Measurements from ENCODE around the gene CMIP.

Gene CMIP

DNA sequence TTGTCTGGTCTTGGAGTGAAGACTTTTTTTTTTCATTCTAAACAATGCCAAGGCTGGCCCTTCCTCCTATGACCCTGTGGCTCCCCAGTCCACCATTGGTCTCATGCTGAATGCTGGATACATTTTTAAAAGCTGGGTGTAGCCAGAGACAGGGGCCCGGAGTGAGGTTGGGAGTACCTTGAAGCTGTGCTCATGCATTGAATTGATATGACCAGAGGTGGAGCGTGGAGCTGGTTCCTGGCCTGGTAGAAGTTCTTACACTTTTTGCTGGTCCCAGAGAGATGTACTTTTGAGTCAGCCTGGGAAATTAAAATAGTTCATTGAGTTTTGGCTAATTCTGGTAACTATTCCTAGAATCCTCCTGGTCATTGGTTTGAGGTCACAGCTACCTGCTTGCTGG is 83.6 kb downstream of the CMIP start:
- Histone ChIP-seq H3K9ac (no peak overlapping the region), H3K27ac (no peak overlapping the region), H3K4me1 (peaks cover 0 to 49% (median 24%) of the 10 kb centered on the region in 10 experiments; a peak in 16 of 20 replicates), H3K9me3 (replicated peaks in 1 of 11) (peaks cover 0 to 10% (median 0%) of the 10 kb centered on the region in 11 experiments; a peak in 6 of 22 replicates), H3K4me3 (no peak overlapping the region), H3K27me3 (no peaks in the 10 kb centered on the region), H4K20me1 (peaks cover 99 to 100% (median 100%) of the 10 kb centered on the region in 11 experiments), H3K4me2 (no peak overlapping the region), H3K36me3 (peaks cover 34 to 97% (median 53%) of the 10 kb centered on the region in 11 experiments)
- no peak for TF ChIP-seq Cebpa-rat (IDR thresholded peaks at IDR 0.05)

DNA sequence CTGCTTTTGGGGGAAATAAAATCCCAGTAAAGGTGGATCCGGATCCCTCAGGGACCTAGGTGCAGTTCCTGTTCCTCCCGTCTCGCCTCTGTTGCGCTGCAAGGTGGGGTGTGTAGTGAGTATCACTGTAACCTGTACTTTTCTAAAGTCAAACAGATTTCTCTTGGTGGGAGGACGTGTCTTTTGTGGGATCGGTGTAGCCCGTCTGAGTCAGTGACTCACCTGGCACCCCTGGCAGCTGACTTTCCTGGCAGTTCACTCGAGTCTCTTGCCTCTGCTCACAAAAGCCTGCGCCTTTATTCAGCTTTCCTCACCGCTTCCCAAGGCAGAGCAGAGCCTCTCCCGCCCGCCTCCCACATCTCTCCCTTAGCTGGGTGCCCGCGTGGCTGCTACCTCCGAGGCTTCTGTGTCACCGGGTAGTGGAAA is 85.7 kb downstream of the CMIP start:
- Histone ChIP-seq H3K27ac (no peak overlapping the region), H3K27me3 (no peaks in the 10 kb centered on the region), H3K4me2 (peak overlapping the region in 1 of 11 experiments; percentile 2; a peak in 1 of 22 replicates), H4K20me1 (peaks cover 99 to 100% (median 100%) of the 10 kb centered on the region in 11 experiments), H3K4me1 (peaks cover 0 to 38% (median 26%) of the 10 kb centered on the region in 10 experiments; a peak in 15 of 20 replicates), H3K9me3 (replicated peaks in 1 of 11) (peaks cover 0 to 10% (median 0%) of the 10 kb centered on the region in 11 experiments; a peak in 6 of 22 replicates), H3K36me3 (peaks cover 19 to 83% (median 35%) of the 10 kb centered on the region in 11 experiments; a peak in 21 of 22 replicates), H3K9ac (0 out of 22 replicates have a peak overlapping the region, but pooled peaks of 1 of the 11 experiments have one; percentile 32), H3K4me3 (no peak overlapping the region)
- no peak for TF ChIP-seq Cebpa-rat (IDR thresholded peaks at IDR 0.05)

DNA sequence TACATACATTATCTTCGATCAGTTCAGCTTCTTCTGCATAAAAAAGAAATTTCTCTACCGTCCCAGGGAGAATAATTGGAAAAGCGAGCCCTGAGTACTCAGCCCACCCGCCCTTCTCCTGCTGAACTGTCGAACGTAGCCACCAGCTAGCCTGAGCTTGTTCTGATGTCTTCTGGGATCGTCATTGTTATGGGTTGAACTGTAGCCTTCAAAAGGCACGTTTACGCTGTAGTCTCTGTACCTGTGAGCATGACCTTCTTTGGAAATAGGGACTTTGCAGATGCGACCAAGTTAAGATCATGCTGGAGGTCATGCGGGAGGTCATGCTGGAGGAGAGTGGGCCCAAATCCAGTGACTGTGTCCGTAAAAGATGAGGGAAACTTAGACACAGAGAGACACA is 86.2 kb downstream of the CMIP start:
- H3K4me1 ChIP-seq = peaks cover 0 to 42% (median 26%) of the 10 kb centered on the region in 10 experiments; a peak in 15 of 20 replicates
- 0 out of 22 replicates have a peak overlapping the region, but pooled peaks of 1 of the 11 experiments have one; percentile 7 for H3K4me2 ChIP-seq
- peaks cover 0 to 10% (median 0%) of the 10 kb centered on the region in 11 experiments; a peak in 6 of 22 replicates for H3K9me3 ChIP-seq (replicated peaks in 1 of 11)
- H3K27me3 ChIP-seq = no peaks in the 10 kb centered on the region
- H4K20me1 ChIP-seq = peaks cover 99 to 100% (median 100%) of the 10 kb centered on the region in 11 experiments
- H3K4me3 ChIP-seq = no peak overlapping the region
- H3K9ac ChIP-seq = 0 out of 22 replicates have a peak overlapping the region, but pooled peaks of 1 of the 11 experiments have one; percentile 32
- no peak for TF ChIP-seq Cebpa-rat (IDR thresholded peaks at IDR 0.05)
- peaks cover 18 to 84% (median 35%) of the 10 kb centered on the region in 11 experiments for H3K36me3 ChIP-seq
- H3K27ac ChIP-seq = 0 out of 22 replicates have a peak overlapping the region, but pooled peaks of 1 of the 11 experiments have one; percentile 28

DNA sequence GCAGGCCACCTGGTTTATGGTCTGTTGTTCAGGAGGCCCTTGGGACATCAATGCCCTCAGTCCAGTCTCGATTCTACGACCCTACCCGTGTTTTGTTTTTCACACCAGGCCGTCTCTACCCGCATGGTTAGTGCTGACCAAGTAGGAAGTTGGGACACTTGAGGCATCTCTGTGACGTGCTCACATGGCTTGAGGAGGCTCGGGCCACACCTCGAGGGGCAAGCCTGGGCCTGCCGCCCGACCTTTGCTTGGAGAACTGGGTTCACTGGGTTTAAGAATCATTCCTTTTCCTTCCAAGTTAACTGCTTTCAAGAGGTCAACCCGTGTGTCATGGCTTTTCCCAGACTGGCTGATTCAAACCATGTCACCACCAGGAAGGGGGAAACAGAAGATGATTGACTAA is 86.8 kb downstream of the CMIP start:
- H3K9me3 ChIP-seq (replicated peaks in 1 of 11) = peaks cover 0 to 10% (median 0%) of the 10 kb centered on the region in 11 experiments; a peak in 6 of 22 replicates
- H3K9ac ChIP-seq = no peak overlapping the region
- TF ChIP-seq Cebpa-rat (IDR thresholded peaks at IDR 0.05) = no peak
- H3K27ac ChIP-seq = 0 out of 22 replicates have a peak overlapping the region, but pooled peaks of 1 of the 11 experiments have one; percentile 28
- H3K4me3 ChIP-seq = no peak overlapping the region
- peaks cover 4 to 46% (median 26%) of the 10 kb centered on the region in 10 experiments; a peak in 16 of 20 replicates for H3K4me1 ChIP-seq
- no peaks in the 10 kb centered on the region for H3K27me3 ChIP-seq
- H3K4me2 ChIP-seq = 0 out of 22 replicates have a peak overlapping the region, but pooled peaks of 2 of the 11 experiments have one; percentile 4 to 15
- H4K20me1 ChIP-seq = peaks cover 99 to 100% (median 100%) of the 10 kb centered on the region in 11 experiments
- H3K36me3 ChIP-seq = peaks cover 21 to 84% (median 38%) of the 10 kb centered on the region in 11 experiments

DNA sequence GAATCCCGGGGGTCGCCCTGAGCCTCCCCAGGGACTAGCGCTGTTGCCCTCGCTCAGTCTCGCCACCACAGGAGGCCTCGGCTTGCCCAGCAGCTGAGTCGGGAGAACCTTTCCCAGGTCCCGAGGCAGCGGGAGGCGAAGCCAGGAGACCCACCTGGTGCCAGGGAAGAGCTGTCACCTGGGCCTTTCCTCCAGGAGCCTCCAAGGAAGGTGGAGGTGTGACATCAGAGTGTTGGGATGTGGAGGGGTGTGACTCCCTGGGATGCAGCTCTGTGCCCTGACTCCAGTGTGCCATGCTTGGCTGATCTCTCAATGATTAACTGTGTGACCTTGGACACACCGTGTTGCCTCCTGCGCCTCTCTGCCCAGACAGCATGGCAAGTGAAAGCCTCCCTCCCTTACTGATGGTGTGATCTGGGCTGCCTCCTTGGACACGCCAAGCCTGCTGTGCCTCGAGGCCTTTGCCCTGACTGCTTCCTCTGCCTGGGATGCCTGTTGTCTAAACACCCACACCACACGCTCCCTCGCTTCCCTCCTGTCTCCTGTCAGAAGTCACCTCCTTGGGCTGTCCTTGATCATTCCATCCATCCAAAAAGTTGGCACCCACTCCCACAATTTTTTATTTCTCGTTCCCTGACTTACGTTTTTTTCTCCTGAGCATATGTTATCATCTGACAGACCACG is 88.0 kb downstream of the CMIP start:
- H3K4me1 ChIP-seq = peaks cover 14 to 51% (median 30%) of the 10 kb centered on the region in 10 experiments; a peak in 17 of 20 replicates
- H3K4me2 ChIP-seq = no peak overlapping the region
- H4K20me1 ChIP-seq = peaks cover 100% of the 10 kb centered on the region in 11 experiments
- peaks cover 17 to 82% (median 36%) of the 10 kb centered on the region in 11 experiments; a peak in 19 of 22 replicates for H3K36me3 ChIP-seq
- no peaks in the 10 kb centered on the region for H3K27me3 ChIP-seq
- H3K9ac ChIP-seq = no peak overlapping the region
- no peak for TF ChIP-seq Cebpa-rat (IDR thresholded peaks at IDR 0.05)
- H3K4me3 ChIP-seq = no peak overlapping the region
- H3K9me3 ChIP-seq (replicated peaks in 1 of 11) = no peaks in the 10 kb centered on the region; a peak in 1 of 22 replicates
- no peak overlapping the region for H3K27ac ChIP-seq

DNA sequence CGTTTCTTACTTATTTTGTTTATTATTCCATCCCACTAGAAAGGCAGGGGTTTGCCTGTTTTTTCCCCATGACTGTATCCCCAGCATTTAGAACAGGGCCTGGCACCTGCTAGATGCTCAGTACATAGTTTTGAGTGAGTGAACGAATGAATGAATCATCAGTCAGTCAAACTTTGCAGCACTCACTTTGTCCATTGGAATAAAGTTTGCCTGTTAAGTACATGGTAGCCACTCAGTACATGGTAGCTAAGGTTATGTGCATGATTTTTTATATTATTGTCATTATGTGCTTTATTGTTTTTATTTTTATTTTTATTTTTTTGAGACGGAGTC is 88.5 kb downstream of the CMIP start:
- Histone ChIP-seq H3K27ac (no peak overlapping the region), H3K4me2 (no peak overlapping the region), H3K9me3 (replicated peaks in 1 of 11) (no peaks in the 10 kb centered on the region; a peak in 1 of 22 replicates), H3K36me3 (peaks cover 17 to 82% (median 36%) of the 10 kb centered on the region in 11 experiments; a peak in 19 of 22 replicates), H3K4me3 (no peak overlapping the region), H3K27me3 (no peaks in the 10 kb centered on the region), H3K9ac (no peak overlapping the region), H4K20me1 (peaks cover 100% of the 10 kb centered on the region in 11 experiments), H3K4me1 (peaks cover 19 to 56% (median 35%) of the 10 kb centered on the region in 10 experiments; a peak in 19 of 20 replicates)
- no peak for TF ChIP-seq Cebpa-rat (IDR thresholded peaks at IDR 0.05)

DNA sequence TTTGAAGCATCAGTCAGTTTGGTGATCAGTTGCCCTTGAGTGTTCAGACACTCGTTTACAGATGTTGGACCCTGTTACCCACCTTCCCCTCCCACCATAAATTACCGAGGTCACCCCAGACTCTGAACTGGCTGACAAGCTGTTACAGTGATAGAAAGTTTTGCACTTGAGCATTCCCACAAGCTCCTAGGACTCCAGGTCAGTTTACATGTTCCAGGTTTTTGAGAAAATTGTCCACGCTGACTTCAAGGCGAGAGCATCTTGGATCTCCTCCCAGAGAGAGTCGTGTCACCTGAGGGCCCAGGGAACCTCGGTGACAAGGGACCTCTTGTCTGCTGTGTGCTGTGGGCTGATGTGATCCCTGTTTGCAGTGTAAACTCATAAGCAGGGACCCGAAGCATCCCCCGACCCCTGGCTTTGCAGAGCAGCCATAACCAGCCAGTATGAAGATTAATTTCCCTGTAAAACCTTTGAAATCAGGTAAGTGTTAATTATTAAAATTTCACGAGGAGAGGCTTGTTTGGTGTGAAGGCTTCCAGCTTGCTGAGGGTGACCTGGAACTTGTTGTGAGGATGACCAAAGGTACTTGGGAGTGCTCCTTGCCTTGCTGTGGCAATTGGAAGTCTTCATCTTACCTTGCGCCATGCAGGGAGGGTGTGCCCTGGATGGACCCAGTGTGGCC is 91.2 kb downstream of the CMIP start:
- H4K20me1 ChIP-seq = peaks cover 99 to 100% (median 100%) of the 10 kb centered on the region in 11 experiments
- no peaks in the 10 kb centered on the region for H3K9me3 ChIP-seq (replicated peaks in 1 of 11)
- H3K4me2 ChIP-seq = no peak overlapping the region
- H3K36me3 ChIP-seq = peaks cover 17 to 71% (median 38%) of the 10 kb centered on the region in 11 experiments; a peak in 19 of 22 replicates
- H3K27ac ChIP-seq = no peak overlapping the region
- no peak for TF ChIP-seq Cebpa-rat (IDR thresholded peaks at IDR 0.05)
- no peak overlapping the region for H3K4me3 ChIP-seq
- H3K4me1 ChIP-seq = peaks cover 32 to 67% (median 57%) of the 10 kb centered on the region in 10 experiments
- H3K27me3 ChIP-seq = no peaks in the 10 kb centered on the region
- H3K9ac ChIP-seq = no peak overlapping the region

DNA sequence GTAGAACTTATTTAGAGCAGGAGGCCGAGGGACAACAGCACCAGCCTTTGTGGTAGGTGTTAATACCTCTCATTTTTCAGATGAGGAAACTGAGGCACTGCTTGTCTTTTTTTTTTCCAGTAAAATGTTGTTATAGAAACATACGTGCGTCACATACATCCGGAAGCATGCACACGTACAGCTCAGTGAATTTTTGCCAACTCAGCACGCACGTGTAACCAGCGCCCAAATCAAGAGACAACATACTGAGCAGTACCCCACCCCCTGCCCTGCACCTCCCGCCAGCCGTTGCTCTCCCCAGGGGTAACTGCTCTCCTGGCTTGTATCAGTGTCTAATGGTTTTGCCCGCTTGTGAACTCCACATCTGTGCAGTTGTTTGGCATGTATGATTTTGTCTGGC is 92.0 kb downstream of the CMIP start:
- Histone ChIP-seq H3K4me2 (no peak overlapping the region), H4K20me1 (peaks cover 99 to 100% (median 100%) of the 10 kb centered on the region in 11 experiments), H3K27me3 (no peaks in the 10 kb centered on the region), H3K36me3 (peaks cover 16 to 62% (median 34%) of the 10 kb centered on the region in 11 experiments; a peak in 18 of 22 replicates), H3K9ac (no peak overlapping the region), H3K4me1 (peaks cover 32 to 67% (median 59%) of the 10 kb centered on the region in 10 experiments), H3K9me3 (replicated peaks in 1 of 11) (no peaks in the 10 kb centered on the region), H3K4me3 (no peak overlapping the region), H3K27ac (no peak overlapping the region)
- TF ChIP-seq Cebpa-rat (IDR thresholded peaks at IDR 0.05) = no peak
